A549 (cell line): ENCODE data around the gene TAOK3. TPM values are rescaled to one million over a fixed set of nuclear protein-coding genes. Genes with fewer than 3 reads are reported as not detected.

Experiments used
- ATAC-seq, 2 experiments: fragments of 200-7000 bp in 1 of 2; fragments of >200 bp in 1 of 2; cut with Nextera tagmentation in 1 of 2; cut with Tn5 transposase in 1 of 2; 3 replicates each; pipeline versions ENCODE4 v1.8.0 to v1.9.1; 2018 to 2020; ENCODE audit warnings: mild to moderate bottlenecking in 1 of 2, moderate library complexity in 1 of 2
- CTCF ChIA-PET: fragments of 300-600 bp; sonication (Branson Sonifier 250); formaldehyde crosslinking; extraction: SDS; loops from one replicate; lab custom pipeline; 2021; ENCODE audit warnings: antibody characterized with exemption, inconsistent platforms; lab: Yijun Ruan, JAX
- POLR2A ChIA-PET: fragments of 350-600 bp; formaldehyde crosslinking; extraction: SDS; loops from one replicate; lab custom pipeline; 2021; ENCODE audit warnings: antibody characterized with exemption, inconsistent platforms; lab: Yijun Ruan, JAX
- DNase-seq, 2 experiments: peaks; one replicate each; pipeline versions ENCODE4 v3.0.0 to v3.0.0-alpha.2; 2011 to 2016; ENCODE audit warnings: low read depth in 1 of 2, low spot score in 1 of 2
- FAIRE-seq: peaks from 2 replicates; lab custom pipeline; 2011; peaks lifted over from hg19 to GRCh38; lab: Jason Lieb, UNC
- H3K27ac ChIP-seq, 2 experiments: fragments of >200 bp; sonication (Bioruptor Twin); formaldehyde crosslinking; 3 replicates each; pipeline ENCODE4 v1.5.1; 2016 to 2017
- H3K4me1 ChIP-seq: fragments of >200 bp; sonication (Bioruptor Twin); formaldehyde crosslinking; 3 replicates; pipeline ENCODE4 v1.6.1; 2016
- H3K4me2 ChIP-seq: fragments of >200 bp; sonication (Bioruptor Twin); formaldehyde crosslinking; 3 replicates; pipeline ENCODE4 v1.6.1; 2016
- H3K4me3 ChIP-seq: fragments of >200 bp; sonication (Bioruptor Twin); formaldehyde crosslinking; 3 replicates; pipeline ENCODE4 v1.5.1; 2016
- H3K9me3 ChIP-seq: fragments of >200 bp; sonication (Bioruptor Twin); formaldehyde crosslinking; 3 replicates; pipeline ENCODE4 v1.6.1; 2016
- BHLHE40 ChIP-seq: IDR thresholded peaks from 2 replicates; pipeline ENCODE4 v1.6.1; 2012; ENCODE audit warnings: low read depth, low read length, inconsistent platforms
- CEBPB ChIP-seq, 2 experiments: fragments of >200 bp in 1 of 2; sonication (Bioruptor Twin) in 1 of 2; formaldehyde crosslinking in 1 of 2; IDR thresholded peaks; 2 replicates each; pipeline ENCODE4 v1.6.1; 2012 to 2016
- EHMT2 ChIP-seq: fragments of 200-600 bp; sonication (generic); IDR thresholded peaks from 2 replicates; pipeline ENCODE4 v1.6.1; 2016; ENCODE audit warnings: antibody characterized with exemption, low read depth, mild to moderate bottlenecking, moderate library complexity
- ELK1 ChIP-seq: fragments of 150-350 bp; IDR thresholded peaks from 2 replicates; pipeline ENCODE4 v1.6.1; 2014; ENCODE audit warnings: low read depth, mild to moderate bottlenecking, low read length
- EP300 ChIP-seq, 2 experiments: fragments of >200 bp; sonication (Bioruptor Twin); formaldehyde crosslinking; IDR thresholded peaks; 2 replicates in 1 of 2; 3 replicates in 1 of 2; pipeline ENCODE4 v1.6.1; 2016 to 2017
- HEYL ChIP-seq: fragments of 250-450 bp; sonication (Bioruptor Pico); IDR thresholded peaks from 2 replicates; pipeline ENCODE4 v1.8.0; 2021; ENCODE audit warnings: mild to moderate bottlenecking, moderate library complexity
- KDM5A ChIP-seq: fragments of 200-600 bp; sonication (generic); IDR thresholded peaks from 2 replicates; pipeline ENCODE4 v1.6.1; 2016; ENCODE audit warnings: antibody characterized with exemption, mild to moderate bottlenecking
- MAFK ChIP-seq: fragments of 450-650 bp; IDR thresholded peaks from 2 replicates; pipeline ENCODE4 v1.6.1; 2014; ENCODE audit not compliant: partially characterized antibody
- NR3C1 ChIP-seq: fragments of >200 bp; sonication (Bioruptor Twin); formaldehyde crosslinking; IDR thresholded peaks from 3 replicates; pipeline ENCODE4 v1.6.1; 2017
- POLR2A ChIP-seq: IDR thresholded peaks from 2 replicates; pipeline ENCODE4 v1.6.1; 2012; ENCODE audit warnings: mild to moderate bottlenecking, low read length
- RARB ChIP-seq: fragments of 250-450 bp; sonication (Bioruptor Pico); IDR thresholded peaks from 2 replicates; pipeline ENCODE4 v1.8.0; 2021; ENCODE audit warnings: mild to moderate bottlenecking, moderate library complexity
- TFCP2L1 ChIP-seq: fragments of 250-450 bp; sonication (Bioruptor Pico); IDR thresholded peaks from 2 replicates; pipeline ENCODE4 v1.5.0; 2021; ENCODE audit warnings: mild to moderate bottlenecking
- ZC3H11A ChIP-seq: fragments of 450-650 bp; IDR thresholded peaks from 2 replicates; pipeline ENCODE4 v1.6.1; 2014; ENCODE audit warnings: antibody characterized with exemption, mild to moderate bottlenecking
- ZNF302 ChIP-seq: fragments of 250-450 bp; sonication (Bioruptor Pico); IDR thresholded peaks from 2 replicates; pipeline ENCODE4 v1.9.0; 2021; ENCODE audit warnings: inconsistent platforms, mild to moderate bottlenecking, moderate library complexity
- WGBS: methylation state at CpG from one replicate; pipeline ENCODE4 v1.1.6; 2017; ENCODE audit errors: missing lambda C conversion rate; 5-methylcytosine and 5-hydroxymethylcytosine counted together
- polyA plus RNA-seq, 4 experiments: library from polyadenylated mRNA; depleted of rRNA in 3 of 4; stranded (reverse); fragments of >200 nt; fragmentation: RNase III in 1 of 4; extraction: RNeasy Plus Mini Kit Qiagen cat#74134 plus additional on column Dnase treatment in 1 of 4; gene quantifications; 2 replicates in 3 of 4; 3 replicates in 1 of 4; pipeline ENCODE4 v1.2.3, GENCODE V29; 2011 to 2017
- TF ChIP-seq, protein P1 (sequence below): fragments of >200 bp; sonication (Bioruptor Twin); formaldehyde crosslinking; IDR thresholded peaks from 3 replicates; pipeline ENCODE4 v1.6.1; 2016
- TF ChIP-seq, protein P2 (sequence below): fragments of 250-450 bp; sonication (Bioruptor Pico); IDR thresholded peaks from 2 replicates; pipeline ENCODE4 v1.5.0; 2021; ENCODE audit warnings: mild to moderate bottlenecking, moderate library complexity, borderline replicate concordance
- TF ChIP-seq, protein P3 (sequence below): IDR thresholded peaks from 2 replicates; pipeline ENCODE4 v1.6.1; 2012; ENCODE audit warnings: low read depth, borderline replicate concordance
- TF ChIP-seq, protein P4 (sequence below): fragments of 200-600 bp; sonication (generic); IDR thresholded peaks from 2 replicates; pipeline ENCODE4 v1.6.1; 2016; ENCODE audit warnings: antibody characterized with exemption, mild to moderate bottlenecking, moderate library complexity

The TAOK3 gene
- polyA plus RNA-seq, 2 of the 4 experiments (the other 2 are of a cell fraction) = 13.1 to 27.6 TPM

DNA sequence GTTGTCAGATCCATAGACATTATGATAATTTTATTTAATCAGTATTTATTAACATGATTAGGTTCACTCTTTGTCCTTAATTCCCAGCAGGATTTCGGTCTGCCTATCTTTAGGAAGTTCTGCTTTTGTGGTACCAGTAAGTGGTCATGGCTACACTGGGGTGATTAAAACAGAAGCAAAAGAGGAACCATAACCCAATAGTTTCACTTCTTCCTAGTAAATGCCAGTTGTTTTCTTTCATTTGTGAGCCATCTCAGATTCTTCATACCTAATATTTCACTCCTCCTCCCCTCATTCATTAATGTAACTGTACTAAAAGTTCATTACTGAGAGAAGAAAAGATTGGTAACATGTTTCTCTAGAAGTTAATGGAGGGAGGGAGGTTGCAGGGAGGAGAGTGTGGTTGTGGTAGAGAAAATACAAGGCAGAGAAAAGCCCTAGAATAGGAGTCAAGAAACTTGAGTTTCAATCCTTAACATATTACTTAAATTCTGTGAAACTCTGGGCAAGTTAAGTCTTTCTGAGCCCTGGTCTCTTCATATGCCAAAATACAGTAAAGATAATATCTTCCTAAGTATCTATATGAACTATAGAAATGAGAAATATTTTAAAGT lies 135.5 kb downstream of the TAOK3 start:
- CTCF ChIA-PET = no interaction called here
- WGBS = 90% methylated on average over 1 of the region's 1 CpG
- Histone ChIP-seq H3K4me1 (no peaks in the 10 kb centered on the region), H3K4me2 (no peak overlapping the region), H3K27ac (no peak overlapping the region), H3K4me3 (no peak overlapping the region)
- DNase-seq (no peak), ATAC-seq (no peak), FAIRE-seq (no peak)
- TF ChIP-seq KDM5A = no peak
- TF ChIP-seq, all 56 proteins: peak for 0
- POLR2A ChIA-PET = no interaction called here
- no peaks in the 10 kb centered on the region for H3K9me3 ChIP-seq

DNA sequence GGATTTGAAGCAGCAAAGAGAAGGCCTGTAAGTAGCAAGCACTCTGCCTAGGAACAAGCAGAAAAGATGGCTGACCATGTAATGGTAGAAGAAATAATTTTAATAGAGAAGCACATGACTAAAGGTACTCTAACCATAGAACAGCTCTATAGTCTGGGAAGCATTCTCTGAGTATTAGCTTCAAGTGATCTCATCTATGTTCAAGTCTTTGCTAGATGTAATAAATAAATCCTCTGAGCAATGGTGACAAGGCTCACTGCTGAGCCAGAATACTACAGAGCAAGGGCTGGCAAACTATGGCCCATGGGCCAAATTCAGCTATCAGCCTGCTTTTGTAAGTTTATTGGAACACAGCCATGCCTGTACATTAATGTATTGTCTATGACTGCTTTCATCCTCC lies 152.0 kb downstream of the TAOK3 start:
- no peak for DNase-seq
- FAIRE-seq = no peak
- POLR2A ChIA-PET = interaction anchor here (1.1 kb wide), 1 partner anchor 152 kb away, joined by 4 read pairs; the partner anchor contains the start of gene TAOK3
- no peaks in the 10 kb centered on the region for H3K4me1 ChIP-seq
- CTCF ChIA-PET = interaction anchor here (1.3 to 1.9 kb wide), 2 partner anchors 155 to 157 kb away, joined by 4 to 6 read pairs; no protein-coding TSS in a partner anchor
- no peak for ATAC-seq
- H3K9me3 ChIP-seq = no peaks in the 10 kb centered on the region
- no peak overlapping the region for H3K4me3 ChIP-seq
- TF ChIP-seq POLR2A = no peak
- no peak for TF ChIP-seq NR3C1
- no peak for TF ChIP-seq ZNF302
- TF ChIP-seq, protein P1, sequence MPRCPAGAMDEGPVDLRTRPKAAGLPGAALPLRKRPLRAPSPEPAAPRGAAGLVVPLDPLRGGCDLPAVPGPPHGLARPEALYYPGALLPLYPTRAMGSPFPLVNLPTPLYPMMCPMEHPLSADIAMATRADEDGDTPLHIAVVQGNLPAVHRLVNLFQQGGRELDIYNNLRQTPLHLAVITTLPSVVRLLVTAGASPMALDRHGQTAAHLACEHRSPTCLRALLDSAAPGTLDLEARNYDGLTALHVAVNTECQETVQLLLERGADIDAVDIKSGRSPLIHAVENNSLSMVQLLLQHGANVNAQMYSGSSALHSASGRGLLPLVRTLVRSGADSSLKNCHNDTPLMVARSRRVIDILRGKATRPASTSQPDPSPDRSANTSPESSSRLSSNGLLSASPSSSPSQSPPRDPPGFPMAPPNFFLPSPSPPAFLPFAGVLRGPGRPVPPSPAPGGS = no peak
- TF ChIP-seq EP300 (IDR thresholded peaks at IDR 0.05) = no peak
- TF ChIP-seq, protein P2, sequence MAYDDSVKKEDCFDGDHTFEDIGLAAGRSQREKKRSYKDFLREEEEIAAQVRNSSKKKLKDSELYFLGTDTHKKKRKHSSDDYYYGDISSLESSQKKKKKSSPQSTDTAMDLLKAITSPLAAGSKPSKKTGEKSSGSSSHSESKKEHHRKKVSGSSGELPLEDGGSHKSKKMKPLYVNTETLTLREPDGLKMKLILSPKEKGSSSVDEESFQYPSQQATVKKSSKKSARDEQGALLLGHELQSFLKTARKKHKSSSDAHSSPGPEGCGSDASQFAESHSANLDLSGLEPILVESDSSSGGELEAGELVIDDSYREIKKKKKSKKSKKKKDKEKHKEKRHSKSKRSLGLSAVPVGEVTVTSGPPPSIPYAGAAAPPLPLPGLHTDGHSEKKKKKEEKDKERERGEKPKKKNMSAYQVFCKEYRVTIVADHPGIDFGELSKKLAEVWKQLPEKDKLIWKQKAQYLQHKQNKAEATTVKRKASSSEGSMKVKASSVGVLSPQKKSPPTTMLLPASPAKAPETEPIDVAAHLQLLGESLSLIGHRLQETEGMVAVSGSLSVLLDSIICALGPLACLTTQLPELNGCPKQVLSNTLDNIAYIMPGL = no peak
- TF ChIP-seq, protein P3, sequence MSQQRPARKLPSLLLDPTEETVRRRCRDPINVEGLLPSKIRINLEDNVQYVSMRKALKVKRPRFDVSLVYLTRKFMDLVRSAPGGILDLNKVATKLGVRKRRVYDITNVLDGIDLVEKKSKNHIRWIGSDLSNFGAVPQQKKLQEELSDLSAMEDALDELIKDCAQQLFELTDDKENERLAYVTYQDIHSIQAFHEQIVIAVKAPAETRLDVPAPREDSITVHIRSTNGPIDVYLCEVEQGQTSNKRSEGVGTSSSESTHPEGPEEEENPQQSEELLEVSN = no peak
- TF ChIP-seq MAFK = no peak
- H3K27ac ChIP-seq = no peak overlapping the region
- no peak overlapping the region for H3K4me2 ChIP-seq

- WGBS = 91% methylated on average over 7 of the region's 7 CpGs
- no peak for TF ChIP-seq TFCP2L1 (CRISPR knock-in tag)
- TF ChIP-seq EHMT2 = no peak
- TF ChIP-seq ZNF302 = no peak
- TF ChIP-seq POLR2A = no peak
- TF ChIP-seq NR3C1 = no peak
- no peak overlapping the region for H3K4me2 ChIP-seq
- no peak overlapping the region for H3K4me3 ChIP-seq
- FAIRE-seq (no peak), DNase-seq (no peak), ATAC-seq (no peak)
- H3K27ac ChIP-seq = no peak overlapping the region
- POLR2A ChIA-PET = no interaction called here
- CTCF ChIA-PET = interaction anchor here (1.9 kb wide), 1 partner anchor 158 kb away, joined by 4 read pairs; no protein-coding TSS in a partner anchor
- no peaks in the 10 kb centered on the region for H3K4me1 ChIP-seq
- H3K9me3 ChIP-seq = no peaks in the 10 kb centered on the region
These were observed 152.9 kb downstream of the TAOK3 start for GRCh38 chr12:118219772-118220171.

GRCh38 chr12:118219106-118219505 lies 153.6 kb downstream of the TAOK3 start:
- Histone ChIP-seq H3K4me1 (no peaks in the 10 kb centered on the region), H3K4me2 (no peak overlapping the region), H3K9me3 (no peaks in the 10 kb centered on the region), H3K27ac (no peak overlapping the region), H3K4me3 (no peak overlapping the region)
- TF ChIP-seq CEBPB (IDR thresholded peaks at IDR 0.05) (no peak), BHLHE40 (no peak)
- ChIA-PET CTCF (no interaction called here), POLR2A (no interaction called here)
- WGBS = 91% methylated on average over 5 of the region's 5 CpGs
- FAIRE-seq = no peak
- DNase-seq = no peak
- ATAC-seq = no peak

DNA sequence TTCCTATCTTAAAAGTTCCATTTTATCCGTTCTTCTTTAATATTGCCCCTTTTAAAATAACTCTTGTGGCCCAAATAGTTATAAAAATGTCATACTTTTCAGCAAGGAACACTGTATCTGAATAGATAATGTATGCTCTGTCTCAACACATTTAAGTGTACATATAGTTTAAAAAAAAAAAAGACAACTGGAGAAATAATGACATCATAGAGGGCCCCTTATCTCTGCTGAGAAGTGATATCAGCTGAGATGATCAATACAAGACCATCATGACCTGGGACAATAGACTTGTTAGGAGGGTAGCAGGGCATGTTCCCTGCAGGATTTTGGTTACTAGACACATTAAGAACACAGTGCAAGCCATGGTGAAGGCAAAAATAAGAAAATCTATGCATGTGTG lies 159.3 kb downstream of the TAOK3 start:
- ChIA-PET CTCF (interaction anchor here (0.8 kb wide), 1 partner anchor 13 kb away, joined by 6 read pairs; no protein-coding TSS in a partner anchor), POLR2A (no interaction called here)
- Histone ChIP-seq H3K4me2 (no peak overlapping the region), H3K9me3 (no peaks in the 10 kb centered on the region), H3K4me1 (no peaks in the 10 kb centered on the region)
- no peak for DNase-seq
- WGBS = 87% methylated on average over 1 of the region's 1 CpG
- no peak for ATAC-seq
- TF ChIP-seq, protein P4, sequence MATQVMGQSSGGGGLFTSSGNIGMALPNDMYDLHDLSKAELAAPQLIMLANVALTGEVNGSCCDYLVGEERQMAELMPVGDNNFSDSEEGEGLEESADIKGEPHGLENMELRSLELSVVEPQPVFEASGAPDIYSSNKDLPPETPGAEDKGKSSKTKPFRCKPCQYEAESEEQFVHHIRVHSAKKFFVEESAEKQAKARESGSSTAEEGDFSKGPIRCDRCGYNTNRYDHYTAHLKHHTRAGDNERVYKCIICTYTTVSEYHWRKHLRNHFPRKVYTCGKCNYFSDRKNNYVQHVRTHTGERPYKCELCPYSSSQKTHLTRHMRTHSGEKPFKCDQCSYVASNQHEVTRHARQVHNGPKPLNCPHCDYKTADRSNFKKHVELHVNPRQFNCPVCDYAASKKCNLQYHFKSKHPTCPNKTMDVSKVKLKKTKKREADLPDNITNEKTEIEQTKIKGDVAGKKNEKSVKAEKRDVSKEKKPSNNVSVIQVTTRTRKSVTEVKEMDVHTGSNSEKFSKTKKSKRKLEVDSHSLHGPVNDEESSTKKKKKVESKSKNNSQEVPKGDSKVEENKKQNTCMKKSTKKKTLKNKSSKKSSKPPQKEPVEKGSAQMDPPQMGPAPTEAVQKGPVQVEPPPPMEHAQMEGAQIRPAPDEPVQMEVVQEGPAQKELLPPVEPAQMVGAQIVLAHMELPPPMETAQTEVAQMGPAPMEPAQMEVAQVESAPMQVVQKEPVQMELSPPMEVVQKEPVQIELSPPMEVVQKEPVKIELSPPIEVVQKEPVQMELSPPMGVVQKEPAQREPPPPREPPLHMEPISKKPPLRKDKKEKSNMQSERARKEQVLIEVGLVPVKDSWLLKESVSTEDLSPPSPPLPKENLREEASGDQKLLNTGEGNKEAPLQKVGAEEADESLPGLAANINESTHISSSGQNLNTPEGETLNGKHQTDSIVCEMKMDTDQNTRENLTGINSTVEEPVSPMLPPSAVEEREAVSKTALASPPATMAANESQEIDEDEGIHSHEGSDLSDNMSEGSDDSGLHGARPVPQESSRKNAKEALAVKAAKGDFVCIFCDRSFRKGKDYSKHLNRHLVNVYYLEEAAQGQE = no peak
- no peak for TF ChIP-seq ELK1
- no peak for TF ChIP-seq BHLHE40
- no peak for TF ChIP-seq RARB
- no peak for TF ChIP-seq EP300 (IDR thresholded peaks at IDR 0.05)
- no peak for TF ChIP-seq ZC3H11A
- TF ChIP-seq HEYL (CRISPR knock-in tag) = no peak
- TF ChIP-seq, all 56 proteins: peak for 0
- no peak overlapping the region for H3K27ac ChIP-seq
- peak; percentile 13 for FAIRE-seq
- no peak overlapping the region for H3K4me3 ChIP-seq
